ACHN (cell line): ENCODE results near the gene AGGF1.
"Not testable (repeated sequence)": the region's sequence is repeated elsewhere in the genome, so short reads cannot be mapped to it uniquely, and the experiment has no call there.

Experiments
- DNase-seq: peaks from one replicate; pipeline ENCODE4 v3.0.0-alpha.2; 2015
- in situ Hi-C: cut with HindIII; loops from 2 replicates; pipeline ENCODE4 v1.10.0; 2017; ENCODE audit warnings: low sequenced_read_pairs, low pct_ligation_motif_present, low pct_unique_long_range_greater_than_20kb

The AGGF1 gene

GRCh38 chr5:77077829-77078176 is 47.6 kb downstream of the AGGF1 start:
- no peak for DNase-seq
- in situ Hi-C loops: no loop called here

DNA sequence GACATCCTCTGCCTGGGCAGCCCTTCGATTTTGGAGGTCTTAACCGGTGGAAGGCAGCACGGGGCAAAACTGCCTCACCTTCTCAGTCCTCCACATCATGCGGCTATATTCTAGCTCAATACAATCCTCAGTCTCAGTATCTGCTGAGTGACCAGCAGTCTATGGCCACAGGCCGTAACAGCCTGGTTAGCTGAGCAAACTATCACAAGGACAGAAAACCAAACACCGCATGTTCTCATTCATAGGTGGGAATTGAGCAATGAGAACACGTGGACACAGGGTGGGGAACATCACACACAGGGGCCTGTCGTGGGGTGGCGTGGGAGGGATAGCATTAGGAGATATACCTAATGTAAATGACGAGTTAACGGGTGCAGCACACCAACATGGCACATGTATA is 50.3 kb downstream of the AGGF1 start:
- DNase-seq, in situ Hi-C loops: not testable (repeated sequence)

DNA sequence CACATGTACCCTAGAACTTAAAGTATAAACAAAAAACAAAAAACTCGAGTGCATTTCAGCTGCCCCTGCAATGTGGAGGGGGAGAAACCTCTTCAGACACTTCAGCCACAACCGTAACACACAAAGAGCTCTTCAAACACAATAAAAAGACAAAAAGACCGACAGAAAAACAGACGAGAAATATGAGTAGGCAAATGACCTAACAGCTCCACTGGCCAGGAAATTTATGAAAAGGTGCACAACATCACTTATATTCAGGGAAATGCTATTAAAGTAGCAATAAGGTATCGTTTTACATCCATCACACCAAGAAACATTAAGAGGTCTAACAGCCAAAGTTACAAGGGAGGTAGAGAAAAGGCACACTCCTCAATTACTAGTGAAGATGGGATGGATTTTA is 50.7 kb downstream of the AGGF1 start:
- no peak for DNase-seq
- in situ Hi-C loops: no loop called here

- in situ Hi-C loops: no loop called here
- DNase-seq: no peak
These were observed 52.1 kb downstream of the AGGF1 start for GRCh38 chr5:77082280-77082679.

DNA sequence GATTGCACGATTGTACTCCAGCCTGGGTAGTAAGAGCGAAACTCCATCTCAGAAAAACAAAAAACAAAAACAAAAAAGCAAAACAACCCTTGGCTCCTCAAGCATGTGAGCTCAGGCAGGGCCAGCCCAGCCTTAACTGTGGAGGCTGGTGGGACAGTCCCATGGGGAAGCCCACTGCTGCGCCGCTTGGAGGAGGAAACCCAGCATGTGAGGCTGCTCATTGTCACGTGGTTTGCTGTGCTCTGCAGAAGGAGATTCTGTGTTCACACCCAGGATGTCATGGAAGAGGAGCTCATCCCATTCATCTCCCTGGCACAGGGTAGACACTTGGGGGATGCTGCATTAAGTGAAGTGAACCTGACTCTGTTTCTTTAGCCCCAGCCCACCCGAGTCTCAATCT is 52.9 kb downstream of the AGGF1 start:
- no peak for DNase-seq
- in situ Hi-C loops: no loop called here

DNA sequence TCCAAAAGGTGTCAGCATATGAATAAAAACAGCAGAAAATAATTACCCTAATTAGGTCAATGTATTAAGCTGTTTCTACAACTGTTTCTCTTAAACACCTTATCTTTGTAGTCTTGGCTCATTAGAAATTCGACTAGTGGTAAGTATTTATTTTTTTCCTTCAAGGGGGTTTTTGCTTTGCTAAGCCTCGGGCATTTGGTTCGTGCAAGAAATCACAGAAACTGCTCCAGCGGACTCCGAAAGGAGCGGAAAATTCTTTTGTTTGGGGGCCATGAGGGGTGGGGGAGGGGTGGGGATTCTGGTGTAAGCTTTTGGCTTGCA is 56.1 kb downstream of the AGGF1 start:
- in situ Hi-C loops: no loop called here

DNA sequence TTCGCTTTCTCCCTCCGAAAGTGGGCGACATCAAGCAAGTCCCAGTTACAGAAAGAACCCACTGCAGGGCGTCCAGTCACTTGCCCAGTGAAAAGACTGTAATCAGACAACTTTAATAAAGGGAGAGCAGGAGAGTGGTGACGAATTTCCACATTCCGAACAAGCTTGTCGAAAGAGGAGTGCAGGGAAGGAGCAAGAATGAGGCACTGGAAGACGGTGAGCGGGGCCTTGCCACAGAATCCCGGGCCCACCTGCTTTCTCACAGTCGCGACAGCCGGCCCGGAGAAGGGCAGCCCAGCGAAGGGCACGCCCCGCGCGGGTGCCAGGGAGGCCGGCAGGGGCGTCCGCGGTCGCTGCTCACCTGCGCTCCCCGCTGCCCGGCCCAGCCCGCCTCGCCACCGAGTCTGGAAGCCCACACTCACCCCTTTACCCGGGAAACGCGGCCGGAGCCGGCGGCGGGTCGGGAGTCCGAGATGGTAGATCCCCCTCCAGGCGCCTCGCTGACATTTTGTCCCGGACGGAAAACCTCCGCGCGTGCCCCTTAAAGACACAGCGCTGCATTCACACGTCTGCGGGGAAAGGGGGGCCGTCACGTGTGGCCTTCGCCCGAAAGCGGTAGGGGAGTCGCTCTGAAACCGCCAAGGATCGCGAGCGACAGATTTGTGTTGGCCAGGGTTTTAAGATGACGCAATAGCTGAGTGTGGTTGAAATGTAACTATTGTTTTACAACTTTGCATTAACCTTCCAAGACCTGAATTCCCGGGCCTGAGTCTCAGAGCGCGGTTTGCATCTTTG is 56.7 kb downstream of the AGGF1 start, which contains the start of gene ZBED3:
Gene ZBED3, minus strand, starts transcription at position 597 of the 795 bp plus-strand sequence. CDS start 9,407 bp downstream, outside the sequence.
- peak; percentile 88 for DNase-seq
- in situ Hi-C loops: no loop called here

More for the DNA sequence above, 56.1 kb downstream of the AGGF1 start:
- DNase-seq: no peak

DNA sequence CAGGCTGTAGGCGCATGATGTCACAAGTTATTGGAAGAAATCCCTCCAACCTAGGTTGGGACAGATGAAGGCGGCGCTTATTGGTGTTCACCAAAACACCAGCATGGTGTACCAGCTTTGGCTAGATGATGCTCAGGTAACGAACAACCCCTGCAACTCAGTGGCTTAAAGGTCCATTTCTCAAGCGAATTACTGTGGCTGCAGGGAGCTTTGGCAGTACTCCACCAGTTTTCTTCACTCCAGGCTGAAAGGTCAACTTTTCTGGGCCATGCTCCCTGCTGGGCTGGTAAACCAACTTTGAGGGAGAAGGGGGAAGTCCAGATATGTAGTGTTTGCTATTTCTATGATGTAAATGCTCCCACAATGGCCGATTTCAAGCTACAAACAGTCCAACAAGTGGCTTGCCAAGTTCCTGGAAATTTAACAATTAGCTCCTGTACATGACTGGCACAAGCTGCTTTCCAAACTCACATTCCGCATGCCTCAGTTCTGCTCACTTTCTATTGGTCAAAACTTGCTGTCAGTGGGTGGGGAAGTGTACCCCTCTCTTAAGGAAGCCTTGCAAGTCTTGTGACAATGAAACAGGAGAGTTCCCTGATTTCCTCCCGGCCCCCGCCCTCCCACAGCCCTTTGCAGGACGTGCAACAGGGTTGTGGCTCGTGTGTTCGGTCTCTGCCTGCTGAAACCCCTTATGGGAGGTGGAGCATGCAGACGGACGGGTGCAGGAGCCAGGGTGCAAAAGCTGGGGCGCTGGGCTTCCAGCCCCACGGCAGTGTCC is 57.5 kb downstream of the AGGF1 start:
- peak; percentile 55 for DNase-seq
- in situ Hi-C loops: no loop called here

DNA sequence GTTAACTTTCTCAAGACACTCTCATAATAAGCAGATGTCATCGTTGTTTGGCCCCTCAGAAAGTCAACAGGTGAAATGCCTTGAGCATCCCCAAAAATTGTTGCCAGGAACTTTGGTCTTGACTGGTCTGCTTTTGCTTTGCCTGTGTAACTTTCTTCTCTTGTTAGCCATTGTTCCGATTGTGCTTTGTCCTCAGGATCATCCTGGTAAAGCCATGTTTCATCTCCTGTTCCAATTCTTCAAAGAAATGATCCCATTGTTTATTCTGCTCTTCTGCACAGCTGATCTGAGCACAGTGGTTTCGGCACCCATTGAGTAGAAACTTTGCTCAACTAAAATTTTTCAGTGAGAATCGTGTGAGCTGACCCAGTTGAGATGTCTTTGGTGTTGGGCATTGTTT is 65.0 kb downstream of the AGGF1 start:
- DNase-seq: no peak
- in situ Hi-C loops: no loop called here

DNA sequence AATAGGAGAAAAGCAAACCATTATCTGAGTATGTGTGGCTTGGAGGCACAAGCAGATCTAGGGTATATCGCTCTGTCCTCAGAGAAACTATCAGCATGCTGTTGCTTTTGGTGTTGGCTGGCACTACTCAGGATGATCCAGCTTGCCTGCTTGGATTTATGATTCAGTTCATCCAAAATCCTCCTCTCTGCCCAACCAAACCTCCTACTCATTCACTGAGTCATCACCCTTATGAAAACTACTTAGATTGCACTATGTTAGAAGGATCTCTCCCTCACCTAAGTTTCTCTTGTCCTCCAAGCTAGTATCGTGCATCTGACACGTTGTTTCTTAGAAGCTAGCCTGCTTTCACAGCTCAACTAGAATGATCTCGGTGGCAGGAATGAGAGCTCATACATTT is 71.1 kb downstream of the AGGF1 start:
- peak; percentile 22 for DNase-seq
- in situ Hi-C loops: no loop called here

DNA sequence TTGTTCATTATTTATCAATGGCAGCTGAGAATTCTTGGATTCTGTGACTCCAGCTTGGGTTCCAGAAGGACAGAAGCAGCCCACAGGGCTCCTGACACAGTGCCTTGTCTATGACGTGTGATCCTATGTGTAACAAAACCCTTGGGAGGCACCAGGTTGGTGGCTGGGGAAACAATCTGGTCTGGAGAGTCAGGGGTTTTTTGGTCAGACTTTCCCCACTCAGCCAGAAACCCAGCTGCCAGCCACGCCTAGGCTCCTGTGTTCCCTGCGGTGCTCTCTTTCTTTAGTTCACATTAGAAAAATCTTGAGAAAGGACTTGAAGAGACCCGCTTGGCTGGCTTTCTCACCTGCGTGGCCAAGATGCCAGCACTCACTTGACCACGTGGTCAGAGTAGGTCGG is 72.3 kb downstream of the AGGF1 start:
- DNase-seq: no peak
- in situ Hi-C loops: no loop called here

DNA sequence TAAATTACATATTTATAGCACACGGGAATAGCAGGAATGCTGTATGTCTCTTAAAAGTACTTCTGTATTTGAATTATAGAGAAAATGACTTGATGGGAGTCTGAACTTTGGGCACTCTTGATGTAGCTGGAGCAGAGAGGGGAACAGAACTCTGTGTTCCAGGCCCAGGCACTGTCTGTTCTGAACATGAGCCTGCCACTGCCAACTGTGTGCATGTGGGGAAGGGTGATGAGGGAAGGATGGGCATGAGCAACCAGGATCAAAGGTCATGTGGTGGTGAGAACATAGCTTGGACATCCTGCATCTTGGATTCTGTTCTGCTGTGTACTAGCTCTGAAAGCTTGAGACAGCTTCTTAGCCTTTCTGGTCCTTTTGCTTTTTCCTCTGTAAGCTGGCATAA is 73.3 kb downstream of the AGGF1 start:
- DNase-seq: no peak
- in situ Hi-C loops: no loop called here

- no peak for DNase-seq
- in situ Hi-C loops: no loop called here
These were observed 74.6 kb downstream of the AGGF1 start for GRCh38 chr5:77104813-77105212.

GRCh38 chr5:77107035-77107434 is 76.8 kb downstream of the AGGF1 start:
- not testable (repeated sequence) for DNase-seq

More at GRCh38 chr5:77107035-77107434, 76.8 kb downstream of the AGGF1 start:
- in situ Hi-C loops: not testable (repeated sequence)
